ENCODE data around the gene ARHGEF4.
"Not testable (repeated sequence)": the region's sequence is repeated elsewhere in the genome, so short reads cannot be mapped to it uniquely, and the experiment has no call there.

Gene ARHGEF4

GRCh38 chr2:130899306-130899705 lies 62.6 kb downstream of the ARHGEF4 start:
- H3K9me3 ChIP-seq (ENCODE audit: low read depth, low read length): no peaks in the 10 kb centered on the region
- no peak overlapping the region for H3K27ac ChIP-seq
- H3K4me3 ChIP-seq: no peak overlapping the region
- no peak for DNase-seq (ENCODE audit: low read depth, low spot score)
- TF ChIP-seq FOXP2 (optimal IDR thresholded peaks at IDR 0.05; ENCODE audit: control extremely low read depth, extremely low read length, insufficient read depth) (no peak), EZH2 (IDR thresholded peaks at IDR 0.05) (no peak), POLR2AphosphoS5 (IDR thresholded peaks at IDR 0.05; ENCODE audit: borderline replicate concordance, low read depth, low read length) (no peak)
- no peaks in the 10 kb centered on the region for H3K36me3 ChIP-seq (ENCODE audit: insufficient read depth, low read length)
- H3K9ac ChIP-seq (ENCODE audit: insufficient read length): no peak overlapping the region

GRCh38 chr2:130901061-130901460 lies 64.3 kb downstream of the ARHGEF4 start:
- no peak overlapping the region for H3K27ac ChIP-seq
- H3K36me3 ChIP-seq (ENCODE audit: insufficient read depth, low read length): no peaks in the 10 kb centered on the region
- no peak overlapping the region for H3K9ac ChIP-seq (ENCODE audit: insufficient read length)
- H3K9me3 ChIP-seq (ENCODE audit: low read depth, low read length): no peaks in the 10 kb centered on the region
- DNase-seq (ENCODE audit: low read depth, low spot score): no peak
- TF ChIP-seq FOXP2 (optimal IDR thresholded peaks at IDR 0.05; ENCODE audit: control extremely low read depth, extremely low read length, insufficient read depth): no peak
- no peak for TF ChIP-seq POLR2AphosphoS5 (IDR thresholded peaks at IDR 0.05; ENCODE audit: borderline replicate concordance, low read depth, low read length)
- no peak for TF ChIP-seq EZH2 (IDR thresholded peaks at IDR 0.05)
- H3K4me3 ChIP-seq: no peak overlapping the region

DNA sequence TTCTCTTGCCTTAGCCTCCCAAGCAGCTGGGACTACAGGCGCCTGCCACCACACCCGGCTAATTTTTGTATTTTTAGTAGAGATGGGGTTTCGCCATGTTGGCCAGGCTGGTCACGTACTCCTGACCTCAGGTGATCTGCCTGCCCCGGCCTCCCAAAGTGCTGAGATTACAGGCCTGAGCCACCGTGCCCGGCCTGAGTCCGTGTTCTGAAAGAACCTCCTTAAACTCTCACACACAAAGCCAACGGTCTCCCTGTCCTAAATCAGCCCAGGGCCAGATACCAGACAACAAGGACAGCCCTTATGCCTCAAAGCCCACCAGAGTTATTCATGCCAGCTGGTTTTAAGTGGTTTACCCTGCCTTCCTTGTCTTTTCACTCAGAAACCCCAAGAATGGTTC lies 64.9 kb downstream of the ARHGEF4 start:
- not testable (repeated sequence) for H3K36me3 ChIP-seq (ENCODE audit: insufficient read depth, low read length); H3K4me3 ChIP-seq; H3K27ac ChIP-seq; H3K9ac ChIP-seq (ENCODE audit: insufficient read length); DNase-seq (ENCODE audit: low read depth, low spot score); H3K9me3 ChIP-seq (ENCODE audit: low read depth, low read length)

DNA sequence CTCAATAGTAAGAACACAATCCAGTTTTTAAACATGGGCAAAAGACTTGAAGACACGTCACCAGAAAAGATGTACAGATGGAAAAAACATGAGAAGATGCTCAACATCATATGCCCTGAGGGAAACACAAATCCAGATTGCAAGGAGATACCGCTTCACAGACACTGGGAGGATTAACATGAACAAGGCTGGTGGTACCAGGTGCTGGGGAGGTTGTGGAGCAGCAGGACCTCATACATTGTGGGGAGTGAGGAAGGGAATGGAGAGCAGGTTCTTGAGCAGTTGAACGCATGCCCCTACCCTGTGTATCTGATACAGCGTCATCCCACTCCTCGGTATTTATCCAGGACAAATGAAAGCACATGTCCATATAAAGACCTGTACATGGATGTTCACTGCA lies 72.1 kb downstream of the ARHGEF4 start:
- no peak for DNase-seq (ENCODE audit: low read depth, low spot score)
- no peak overlapping the region for H3K4me3 ChIP-seq
- H3K9ac ChIP-seq (ENCODE audit: insufficient read length): no peak overlapping the region
- H3K27ac ChIP-seq: no peak overlapping the region
- H3K9me3 ChIP-seq (ENCODE audit: low read depth, low read length): no peaks in the 10 kb centered on the region
- H3K36me3 ChIP-seq (ENCODE audit: insufficient read depth, low read length): no peaks in the 10 kb centered on the region
- TF ChIP-seq EZH2 (IDR thresholded peaks at IDR 0.05) (no peak), POLR2AphosphoS5 (IDR thresholded peaks at IDR 0.05; ENCODE audit: borderline replicate concordance, low read depth, low read length) (no peak), FOXP2 (optimal IDR thresholded peaks at IDR 0.05; ENCODE audit: control extremely low read depth, extremely low read length, insufficient read depth) (no peak)

GRCh38 chr2:130910931-130911330 lies 74.2 kb downstream of the ARHGEF4 start:
- H3K9me3 ChIP-seq (ENCODE audit: low read depth, low read length): no peaks in the 10 kb centered on the region
- TF ChIP-seq EZH2 (IDR thresholded peaks at IDR 0.05) (no peak), FOXP2 (optimal IDR thresholded peaks at IDR 0.05; ENCODE audit: control extremely low read depth, extremely low read length, insufficient read depth) (no peak), POLR2AphosphoS5 (IDR thresholded peaks at IDR 0.05; ENCODE audit: borderline replicate concordance, low read depth, low read length) (no peak)
- no peaks in the 10 kb centered on the region for H3K36me3 ChIP-seq (ENCODE audit: insufficient read depth, low read length)
- no peak overlapping the region for H3K4me3 ChIP-seq
- no peak overlapping the region for H3K9ac ChIP-seq (ENCODE audit: insufficient read length)
- no peak overlapping the region for H3K27ac ChIP-seq
- DNase-seq (ENCODE audit: low read depth, low spot score): no peak

GRCh38 chr2:130911482-130911881 lies 74.8 kb downstream of the ARHGEF4 start:
- no peak for DNase-seq (ENCODE audit: low read depth, low spot score)
- H3K9ac ChIP-seq (ENCODE audit: insufficient read length): no peak overlapping the region
- TF ChIP-seq POLR2AphosphoS5 (IDR thresholded peaks at IDR 0.05; ENCODE audit: borderline replicate concordance, low read depth, low read length) (no peak), FOXP2 (optimal IDR thresholded peaks at IDR 0.05; ENCODE audit: control extremely low read depth, extremely low read length, insufficient read depth) (no peak), EZH2 (IDR thresholded peaks at IDR 0.05) (no peak)
- H3K4me3 ChIP-seq: no peak overlapping the region
- no peak overlapping the region for H3K27ac ChIP-seq
- no peaks in the 10 kb centered on the region for H3K9me3 ChIP-seq (ENCODE audit: low read depth, low read length)
- H3K36me3 ChIP-seq (ENCODE audit: insufficient read depth, low read length): no peaks in the 10 kb centered on the region

DNA sequence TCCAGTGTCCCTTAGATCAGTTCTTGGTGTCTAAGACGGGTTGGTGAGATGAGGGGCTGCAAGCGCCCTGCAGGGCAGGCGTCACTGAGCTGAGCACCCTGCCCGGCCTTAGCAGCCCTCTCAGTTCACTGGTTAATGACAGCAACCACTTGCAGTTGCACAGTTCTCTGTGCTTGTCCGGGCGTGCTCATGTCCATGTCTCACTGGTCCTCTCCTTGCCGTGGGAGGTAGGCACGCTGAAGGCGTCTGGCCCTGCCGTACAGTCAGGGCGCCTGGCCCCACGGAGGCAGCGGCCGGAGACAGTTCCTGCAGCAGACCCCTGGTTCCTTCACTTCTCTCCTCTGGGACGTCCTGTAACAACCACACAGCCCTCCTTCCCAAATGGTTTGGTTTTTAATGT lies 75.3 kb downstream of the ARHGEF4 start:
- Histone ChIP-seq H3K9ac (ENCODE audit: insufficient read length) (no peak overlapping the region), H3K9me3 (ENCODE audit: low read depth, low read length) (no peaks in the 10 kb centered on the region), H3K36me3 (ENCODE audit: insufficient read depth, low read length) (no peaks in the 10 kb centered on the region), H3K27ac (no peak overlapping the region), H3K4me3 (no peak overlapping the region)
- TF ChIP-seq POLR2AphosphoS5 (IDR thresholded peaks at IDR 0.05; ENCODE audit: borderline replicate concordance, low read depth, low read length) (no peak), FOXP2 (optimal IDR thresholded peaks at IDR 0.05; ENCODE audit: control extremely low read depth, extremely low read length, insufficient read depth) (no peak), EZH2 (IDR thresholded peaks at IDR 0.05) (no peak)
- no peak for DNase-seq (ENCODE audit: low read depth, low spot score)

DNA sequence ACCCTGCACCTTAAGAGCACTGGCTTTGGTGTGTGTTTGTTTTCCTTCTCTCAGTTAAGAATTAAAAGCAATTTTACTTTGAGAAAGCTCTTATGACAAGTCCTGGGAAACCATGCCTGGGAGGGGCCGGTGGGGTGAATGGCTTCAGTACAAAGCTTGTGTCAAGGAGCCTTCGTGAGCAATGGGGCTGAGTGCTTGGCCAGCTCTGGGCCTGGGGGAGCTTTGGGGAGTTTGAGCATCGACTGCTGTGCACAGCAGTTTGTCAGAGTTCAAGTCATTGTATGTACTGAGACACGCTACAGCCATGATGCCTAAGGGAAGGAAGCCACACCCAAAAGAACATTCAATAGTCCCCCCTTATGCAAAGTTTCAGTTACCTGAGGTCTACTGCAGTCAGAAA lies 75.8 kb downstream of the ARHGEF4 start:
- Histone ChIP-seq H3K36me3 (ENCODE audit: insufficient read depth, low read length) (no peaks in the 10 kb centered on the region), H3K27ac (no peak overlapping the region), H3K9ac (ENCODE audit: insufficient read length) (no peak overlapping the region), H3K4me3 (no peak overlapping the region), H3K9me3 (ENCODE audit: low read depth, low read length) (no peaks in the 10 kb centered on the region)
- TF ChIP-seq EZH2 (IDR thresholded peaks at IDR 0.05) (no peak), FOXP2 (optimal IDR thresholded peaks at IDR 0.05; ENCODE audit: control extremely low read depth, extremely low read length, insufficient read depth) (no peak), POLR2AphosphoS5 (IDR thresholded peaks at IDR 0.05; ENCODE audit: borderline replicate concordance, low read depth, low read length) (no peak)
- no peak for DNase-seq (ENCODE audit: low read depth, low spot score)

GRCh38 chr2:130913891-130914290 lies 77.2 kb downstream of the ARHGEF4 start:
- Histone ChIP-seq H3K4me3 (no peak overlapping the region), H3K9ac (ENCODE audit: insufficient read length) (no peak overlapping the region), H3K27ac (no peak overlapping the region), H3K36me3 (ENCODE audit: insufficient read depth, low read length) (no peaks in the 10 kb centered on the region), H3K9me3 (ENCODE audit: low read depth, low read length) (no peaks in the 10 kb centered on the region)
- TF ChIP-seq EZH2 (IDR thresholded peaks at IDR 0.05): no peak
- no peak for TF ChIP-seq FOXP2 (optimal IDR thresholded peaks at IDR 0.05; ENCODE audit: control extremely low read depth, extremely low read length, insufficient read depth)
- TF ChIP-seq POLR2AphosphoS5 (IDR thresholded peaks at IDR 0.05; ENCODE audit: borderline replicate concordance, low read depth, low read length): no peak
- DNase-seq (ENCODE audit: low read depth, low spot score): no peak

Measured in SK-N-MC (cell line).